ENCODE data around the gene ELAPOR1. TPM values are rescaled to one million over a fixed set of nuclear protein-coding genes. Genes with fewer than 3 reads are reported as not detected.

Gene ELAPOR1
- total RNA-seq, 2 experiments from 2014 or later = not detected

DNA sequence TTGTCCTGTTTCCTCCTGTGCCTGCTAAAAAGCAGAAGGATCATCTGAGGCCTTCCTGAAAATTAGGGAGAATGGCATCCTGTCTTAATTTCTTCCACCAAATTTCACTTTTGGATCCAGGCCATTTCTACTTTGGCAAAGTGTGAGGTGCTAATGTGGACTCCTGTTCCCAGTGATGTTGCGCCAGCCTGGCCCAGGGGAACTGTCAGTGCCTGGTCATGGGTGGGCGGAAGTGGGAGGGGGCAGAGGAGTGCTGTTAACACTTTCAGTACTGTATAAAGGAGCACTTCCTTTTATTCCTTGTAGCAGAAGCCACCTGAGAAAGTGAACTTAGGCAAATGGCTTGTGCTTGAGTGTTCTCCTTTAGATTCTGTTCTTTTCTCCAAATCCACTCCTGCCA is 19.9 kb downstream of the ELAPOR1 start:
- no peak overlapping the region for H3K4me3 ChIP-seq (ENCODE audit: low read depth, low read length, poor library complexity, severe bottlenecking)
- H3K36me3 ChIP-seq (ENCODE audit: insufficient read depth, low read length) = no peaks in the 10 kb centered on the region
- TF ChIP-seq, protein P1, sequence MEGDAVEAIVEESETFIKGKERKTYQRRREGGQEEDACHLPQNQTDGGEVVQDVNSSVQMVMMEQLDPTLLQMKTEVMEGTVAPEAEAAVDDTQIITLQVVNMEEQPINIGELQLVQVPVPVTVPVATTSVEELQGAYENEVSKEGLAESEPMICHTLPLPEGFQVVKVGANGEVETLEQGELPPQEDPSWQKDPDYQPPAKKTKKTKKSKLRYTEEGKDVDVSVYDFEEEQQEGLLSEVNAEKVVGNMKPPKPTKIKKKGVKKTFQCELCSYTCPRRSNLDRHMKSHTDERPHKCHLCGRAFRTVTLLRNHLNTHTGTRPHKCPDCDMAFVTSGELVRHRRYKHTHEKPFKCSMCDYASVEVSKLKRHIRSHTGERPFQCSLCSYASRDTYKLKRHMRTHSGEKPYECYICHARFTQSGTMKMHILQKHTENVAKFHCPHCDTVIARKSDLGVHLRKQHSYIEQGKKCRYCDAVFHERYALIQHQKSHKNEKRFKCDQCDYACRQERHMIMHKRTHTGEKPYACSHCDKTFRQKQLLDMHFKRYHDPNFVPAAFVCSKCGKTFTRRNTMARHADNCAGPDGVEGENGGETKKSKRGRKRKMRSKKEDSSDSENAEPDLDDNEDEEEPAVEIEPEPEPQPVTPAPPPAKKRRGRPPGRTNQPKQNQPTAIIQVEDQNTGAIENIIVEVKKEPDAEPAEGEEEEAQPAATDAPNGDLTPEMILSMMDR (conservative IDR thresholded peaks at IDR 0.05; ENCODE audit: low read length) = no peak
- TF ChIP-seq EZH2phosphoT487 (IDR thresholded peaks at IDR 0.05; ENCODE audit: borderline replicate concordance, low read depth, low read length) = no peak
- peak overlapping the region; percentile 56 for H2AFZ ChIP-seq (ENCODE audit: low read length)
- no peaks in the 10 kb centered on the region for H4K20me1 ChIP-seq (ENCODE audit: insufficient read depth, low read length)
- no peak overlapping the region for H3K27ac ChIP-seq (ENCODE audit: low read depth, low read length, poor library complexity, severe bottlenecking)
- peak overlapping the region; percentile 36 for H3K4me2 ChIP-seq (ENCODE audit: low read length)
- H3K9me2 ChIP-seq (ENCODE audit: insufficient read depth, low read length) = no peaks in the 10 kb centered on the region
- no TSS peak for BruUV-seq (replicated peaks)
- peak; percentile 60 for DNase-seq (ENCODE audit: low spot score)
- POLR2A ChIA-PET = interaction anchor here (1.4 kb wide), 1 partner anchor 10 kb away, joined by 5 read pairs; no protein-coding TSS in a partner anchor
- H3K9me3 ChIP-seq (ENCODE audit: low read length) = no peaks in the 10 kb centered on the region
- CTCF ChIA-PET (ENCODE audit: unreplicated experiment) = no interaction called here
- intact Hi-C loops (cut with micrococcal nuclease; ENCODE audit: unreplicated experiment) = no loop called here
- H3K79me2 ChIP-seq (ENCODE audit: insufficient read depth, low read depth, low read length) = no peaks in the 10 kb centered on the region
- H3K4me1 ChIP-seq (ENCODE audit: insufficient read depth, low read length, poor library complexity, severe bottlenecking) = peaks cover 17% of the 10 kb centered on the region

DNA sequence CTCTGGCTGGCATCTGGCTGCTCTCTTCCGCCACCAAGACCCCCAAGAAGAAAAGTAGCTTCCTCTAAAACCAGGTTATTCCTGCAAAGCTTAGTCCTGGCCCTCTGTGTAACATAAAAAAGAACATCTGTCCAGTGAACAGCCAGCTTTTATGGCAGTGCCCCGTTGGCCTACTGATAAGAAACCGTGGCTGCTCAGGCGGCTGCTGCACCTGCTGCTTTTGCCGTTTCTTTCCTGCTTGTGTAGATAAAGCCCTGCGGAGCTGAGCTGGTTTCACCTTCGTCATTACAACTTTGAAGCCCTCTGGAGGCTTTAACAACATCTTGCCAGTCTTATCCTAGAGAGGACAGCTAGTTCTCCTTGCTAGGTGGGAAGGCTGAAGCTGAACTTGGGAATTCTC is 20.5 kb downstream of the ELAPOR1 start:
- peak; percentile 49 for DNase-seq (ENCODE audit: low spot score)
- Histone ChIP-seq H3K36me3 (ENCODE audit: insufficient read depth, low read length) (no peaks in the 10 kb centered on the region), H3K4me2 (ENCODE audit: low read length) (peak overlapping the region; percentile 36), H3K27ac (ENCODE audit: low read depth, low read length, poor library complexity, severe bottlenecking) (no peak overlapping the region), H2AFZ (ENCODE audit: low read length) (peak overlapping the region; percentile 56), H3K9me2 (ENCODE audit: insufficient read depth, low read length) (no peaks in the 10 kb centered on the region), H4K20me1 (ENCODE audit: insufficient read depth, low read length) (no peaks in the 10 kb centered on the region), H3K4me3 (ENCODE audit: low read depth, low read length, poor library complexity, severe bottlenecking) (no peak overlapping the region), H3K79me2 (ENCODE audit: insufficient read depth, low read depth, low read length) (no peaks in the 10 kb centered on the region), H3K9me3 (ENCODE audit: low read length) (no peaks in the 10 kb centered on the region), H3K4me1 (ENCODE audit: insufficient read depth, low read length, poor library complexity, severe bottlenecking) (peaks cover 17% of the 10 kb centered on the region)
- POLR2A ChIA-PET = interaction anchor here (0.7 to 1.4 kb wide), 2 partner anchors 9 to 15 kb away, joined by 3 to 5 read pairs; no protein-coding TSS in a partner anchor
- CTCF ChIA-PET (ENCODE audit: unreplicated experiment) = interaction anchor here (0.7 kb wide), 1 partner anchor 64 kb away, joined by 3 read pairs; no protein-coding TSS in a partner anchor
- TF ChIP-seq, protein P1 (conservative IDR thresholded peaks at IDR 0.05; ENCODE audit: low read length) = no peak
- TF ChIP-seq EZH2phosphoT487 (IDR thresholded peaks at IDR 0.05; ENCODE audit: borderline replicate concordance, low read depth, low read length) = no peak
- intact Hi-C loops (cut with micrococcal nuclease; ENCODE audit: unreplicated experiment) = no loop called here
- no TSS peak for BruUV-seq (replicated peaks)

DNA sequence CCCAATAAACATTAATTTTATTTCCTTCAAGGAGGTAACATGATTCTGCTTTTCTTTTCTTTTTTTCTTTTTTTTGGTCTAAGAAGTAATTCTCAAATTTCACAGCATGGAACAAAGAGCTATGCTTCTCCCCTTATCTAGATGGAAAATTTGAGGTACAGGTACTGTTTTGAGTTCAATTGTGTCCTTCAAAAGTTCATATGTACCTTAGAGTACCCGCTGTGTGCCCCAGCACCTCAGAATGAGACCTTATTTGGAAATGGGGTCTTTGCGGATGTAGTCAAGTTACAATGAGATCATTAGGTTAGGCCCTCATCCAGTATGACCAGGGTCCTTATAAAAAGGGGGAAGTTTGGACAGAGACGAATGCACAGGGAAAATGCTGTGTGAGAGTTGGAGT is 22.0 kb downstream of the ELAPOR1 start:
- no peak overlapping the region for H2AFZ ChIP-seq (ENCODE audit: low read length)
- BruUV-seq (replicated peaks) = no TSS peak

More for the DNA sequence above, 22.0 kb downstream of the ELAPOR1 start:
- H3K9me2 ChIP-seq (ENCODE audit: insufficient read depth, low read length) = no peaks in the 10 kb centered on the region
- H3K36me3 ChIP-seq (ENCODE audit: insufficient read depth, low read length) = no peaks in the 10 kb centered on the region
- no peak for TF ChIP-seq EZH2phosphoT487 (IDR thresholded peaks at IDR 0.05; ENCODE audit: borderline replicate concordance, low read depth, low read length)
- TF ChIP-seq, protein P1 (conservative IDR thresholded peaks at IDR 0.05; ENCODE audit: low read length) = no peak
- H3K79me2 ChIP-seq (ENCODE audit: insufficient read depth, low read depth, low read length) = no peaks in the 10 kb centered on the region
- H4K20me1 ChIP-seq (ENCODE audit: insufficient read depth, low read length) = no peaks in the 10 kb centered on the region
- intact Hi-C loops (cut with micrococcal nuclease; ENCODE audit: unreplicated experiment) = no loop called here
- no peak overlapping the region for H3K27ac ChIP-seq (ENCODE audit: low read depth, low read length, poor library complexity, severe bottlenecking)
- ChIA-PET POLR2A (interaction anchor here (0.6 to 0.8 kb wide), 3 partner anchors 13 to 319 kb away, joined by 3 to 6 read pairs (median 3); no protein-coding TSS in a partner anchor), CTCF (ENCODE audit: unreplicated experiment) (interaction anchor here (0.5 kb wide), 1 partner anchor 36 kb away, joined by 3 read pairs; no protein-coding TSS in a partner anchor)
- no peak overlapping the region for H3K4me3 ChIP-seq (ENCODE audit: low read depth, low read length, poor library complexity, severe bottlenecking)
- peaks cover 17% of the 10 kb centered on the region for H3K4me1 ChIP-seq (ENCODE audit: insufficient read depth, low read length, poor library complexity, severe bottlenecking)
- no peak overlapping the region for H3K4me2 ChIP-seq (ENCODE audit: low read length)
- no peak for DNase-seq (ENCODE audit: low spot score)
- H3K9me3 ChIP-seq (ENCODE audit: low read length) = no peaks in the 10 kb centered on the region
